NCI-H510A (cell line): ENCODE measurements around the gene CHRD.
"Not testable (repeated sequence)": the region's sequence is repeated elsewhere in the genome, so short reads cannot be mapped to it uniquely, and the experiment has no call there.

Experiments
- DNase-seq: peaks from one replicate; lab custom pipeline; 2025; lab: John Stamatoyannopoulos, UW

The CHRD gene

DNA sequence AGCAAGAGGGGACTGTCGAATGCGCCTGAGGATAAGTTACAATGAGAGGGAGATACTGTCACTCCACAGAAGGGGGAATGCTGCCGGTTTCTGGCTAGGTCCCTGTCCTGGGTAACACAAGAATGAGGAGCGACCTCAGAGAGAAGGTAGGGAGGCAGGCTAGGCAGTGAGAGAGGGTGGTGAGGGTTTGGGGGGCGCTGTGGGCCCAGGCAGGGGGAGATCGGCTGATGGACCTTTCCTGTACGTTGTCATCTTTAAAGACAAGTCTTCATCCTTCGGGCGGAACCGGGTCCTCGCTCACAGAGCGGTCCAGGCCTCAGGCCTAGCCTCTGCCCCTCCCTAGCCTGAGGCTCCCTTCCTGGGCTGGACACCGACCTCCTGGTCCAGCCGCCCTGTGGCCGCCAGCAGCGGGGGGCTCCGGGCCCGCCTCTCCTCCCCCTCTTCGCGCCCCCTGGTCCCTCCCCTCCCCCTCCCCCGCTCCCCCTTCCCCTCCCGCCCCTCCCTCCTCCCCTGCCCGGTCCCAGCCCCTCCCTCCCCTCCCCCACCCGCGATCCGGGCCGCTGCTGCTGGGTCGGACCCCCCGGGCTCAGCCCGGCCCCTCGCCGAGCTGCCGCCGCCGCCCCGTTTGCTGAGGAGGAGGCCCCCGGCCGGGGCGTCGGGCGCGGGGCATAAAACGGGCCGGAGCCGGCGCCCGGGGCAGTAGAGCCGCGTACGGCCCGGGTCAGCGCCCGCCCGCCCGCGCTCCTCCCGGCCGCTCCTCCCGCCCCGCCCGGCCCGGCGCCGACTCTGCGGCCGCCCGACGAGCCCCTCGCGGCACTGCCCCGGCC lies at the start of gene CHRD:
Gene CHRD, plus strand, starts transcription at position 697 of the 827 bp plus-strand sequence. CDS start 265 bp downstream, outside the sequence.
- DNase-seq, result no peak

DNA sequence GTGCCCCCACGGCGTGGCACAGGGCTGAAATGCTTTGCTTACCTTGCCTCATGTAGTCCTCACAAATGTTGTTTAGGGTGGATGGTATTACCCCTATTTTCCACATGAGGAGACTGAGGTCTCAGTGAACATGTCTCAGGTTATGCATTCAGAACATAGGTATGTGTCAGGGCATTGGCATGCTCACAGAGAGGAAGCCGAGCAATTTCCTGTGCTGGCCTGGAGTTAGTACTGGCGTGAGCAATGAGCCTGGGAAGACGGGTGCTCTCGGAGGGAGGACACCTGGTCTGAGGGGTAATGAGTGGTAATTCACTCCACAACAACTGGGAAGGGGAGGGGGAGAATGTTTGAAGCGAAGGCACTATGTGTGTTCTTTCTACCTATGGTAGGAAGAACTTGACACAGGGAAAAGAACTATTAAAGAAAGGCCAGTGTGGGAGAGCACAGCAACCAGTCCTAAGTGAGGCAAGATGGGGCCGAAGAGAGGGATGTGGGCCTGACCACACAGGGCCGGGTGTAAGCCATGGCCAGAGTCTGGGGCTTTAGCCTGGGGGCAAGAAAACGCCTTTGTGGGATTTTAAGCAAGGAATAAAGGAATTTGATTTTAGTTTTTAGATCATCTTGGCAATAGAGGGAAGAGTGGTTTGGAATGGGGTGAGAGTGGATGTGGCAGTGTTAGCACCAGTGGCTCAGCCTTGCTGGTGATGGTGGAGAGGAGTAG lies 47.3 kb upstream of the CHRD start:
- DNase-seq, result no peak

DNA sequence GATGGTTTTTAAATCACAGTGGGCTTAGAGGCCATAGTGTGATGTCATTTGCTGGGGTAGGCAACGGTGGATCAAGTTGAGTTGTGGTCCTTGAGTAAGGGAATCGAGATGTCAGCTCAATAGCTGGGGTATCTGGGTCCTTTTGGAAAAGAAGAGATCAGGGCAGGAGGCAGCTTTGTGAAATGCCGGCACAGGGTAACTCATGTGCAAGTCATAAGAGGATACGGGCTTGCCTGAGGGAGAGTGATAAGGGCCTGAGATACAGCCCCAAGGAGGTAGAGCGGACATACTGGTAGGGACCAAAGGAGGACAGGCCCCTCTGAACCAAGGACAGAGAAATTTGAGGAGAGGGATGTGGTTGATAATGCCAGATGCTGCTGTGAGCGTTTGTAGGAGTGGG lies 46.7 kb upstream of the CHRD start:
- no peak for DNase-seq

DNA sequence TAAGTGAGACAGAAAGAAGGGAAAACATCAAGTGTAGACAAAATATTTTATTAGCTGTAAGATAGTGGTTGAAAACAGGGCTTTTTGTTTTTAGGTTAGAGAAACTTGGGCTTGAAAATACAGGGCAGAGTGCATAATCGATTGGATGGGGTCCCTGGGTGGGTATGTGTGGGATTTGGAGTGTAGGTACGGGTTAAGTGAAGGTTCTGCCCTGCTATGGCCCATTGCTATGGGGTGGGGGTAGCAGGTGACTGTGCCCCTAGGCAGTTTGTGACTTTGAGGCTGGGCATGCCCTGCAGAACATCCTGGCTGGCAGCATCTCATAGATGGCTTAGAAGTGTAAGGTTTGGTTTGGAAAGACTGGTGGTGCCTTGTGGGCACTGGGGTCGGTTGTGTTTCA lies 46.2 kb upstream of the CHRD start:
- DNase-seq, result no peak

DNA sequence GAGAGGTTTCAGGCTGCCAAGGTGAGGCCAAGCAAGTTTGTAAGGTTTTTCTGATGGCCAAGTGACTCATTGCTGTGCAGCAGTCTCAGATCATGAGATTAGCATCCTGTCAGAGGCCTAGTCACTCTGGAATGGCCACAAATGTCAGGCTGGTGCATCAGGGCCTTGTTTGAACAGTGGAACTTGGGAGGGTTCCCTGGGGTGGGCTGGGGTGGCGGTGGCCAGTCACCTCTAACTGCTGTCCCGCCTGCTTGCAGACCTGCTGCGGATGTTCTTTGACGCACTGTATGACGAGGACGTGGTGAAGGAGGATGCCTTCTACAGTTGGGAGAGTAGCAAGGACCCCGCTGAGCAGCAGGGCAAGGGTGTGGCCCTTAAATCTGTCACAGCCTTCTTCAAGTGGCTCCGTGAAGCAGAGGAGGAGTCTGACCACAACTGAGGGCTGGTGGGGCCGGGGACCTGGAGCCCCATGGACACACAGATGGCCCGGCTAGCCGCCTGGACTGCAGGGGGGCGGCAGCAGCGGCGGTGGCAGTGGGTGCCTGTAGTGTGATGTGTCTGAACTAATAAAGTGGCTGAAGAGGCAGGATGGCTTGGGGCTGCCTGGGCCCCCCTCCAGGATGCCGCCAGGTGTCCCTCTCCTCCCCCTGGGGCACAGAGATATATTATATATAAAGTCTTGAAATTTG lies 45.2 kb upstream of the CHRD start:
- no peak for DNase-seq

DNA sequence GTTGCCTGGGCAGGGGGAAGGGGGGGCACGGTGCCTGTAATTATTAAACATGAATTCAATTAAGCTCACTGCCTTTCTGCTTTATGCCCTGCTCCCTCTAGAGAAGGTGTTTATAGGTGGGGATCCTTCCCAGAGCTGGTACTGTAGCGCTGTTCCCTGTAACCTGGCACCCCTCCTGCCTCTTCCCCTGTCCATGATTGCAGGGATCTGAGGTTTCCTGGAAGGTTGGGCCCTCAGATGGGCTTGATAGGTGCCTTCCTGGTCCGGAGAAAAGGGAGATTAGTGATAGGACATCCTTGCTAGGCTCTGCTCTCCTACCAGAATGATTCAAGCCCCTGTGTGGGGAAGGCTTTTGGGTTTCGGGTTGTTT lies 44.6 kb upstream of the CHRD start:
- DNase-seq, result no peak

DNA sequence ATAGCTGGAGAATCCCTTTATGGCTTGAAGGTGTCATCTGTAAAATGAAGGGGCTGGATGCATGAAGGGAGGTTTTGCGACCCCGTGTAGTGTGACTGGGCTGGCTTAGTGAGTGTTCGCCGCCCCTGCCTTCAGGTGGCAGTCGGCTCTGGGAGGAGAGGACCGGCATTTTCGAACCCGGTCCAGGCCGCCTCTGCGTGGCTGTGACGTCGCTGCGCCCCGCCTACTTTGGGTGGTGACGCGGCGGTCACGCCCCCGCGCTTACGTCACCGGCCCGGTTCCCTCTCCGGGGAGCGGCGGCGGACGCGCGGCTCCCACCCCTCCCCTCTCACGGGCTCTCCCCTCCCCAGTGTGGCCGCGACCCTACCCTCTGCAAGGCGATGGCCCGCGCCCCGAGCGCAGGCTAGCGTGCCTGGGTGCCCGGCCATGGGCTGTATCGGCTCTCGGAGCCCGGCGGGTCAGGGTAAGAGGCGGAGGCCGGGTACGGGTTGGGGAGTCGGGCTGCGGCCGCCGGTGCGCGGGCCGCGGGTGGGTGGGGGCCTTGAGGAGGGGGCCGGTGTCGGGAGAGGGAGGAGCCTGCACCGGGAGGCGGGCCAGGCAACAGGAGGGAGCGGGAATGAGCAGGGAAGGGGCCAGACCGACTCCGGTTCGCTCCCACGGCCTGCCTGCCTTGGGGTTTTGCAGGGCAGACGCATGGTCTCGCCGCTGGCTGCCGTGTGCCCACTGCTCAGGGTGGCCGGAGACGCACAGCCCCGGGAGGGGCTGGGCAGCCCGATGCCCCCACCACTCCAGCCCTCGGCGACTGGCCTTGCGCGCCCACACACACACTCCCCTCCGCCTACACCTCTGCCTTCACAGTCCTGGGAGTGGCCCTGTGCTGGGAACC lies 44.0 kb upstream of the CHRD start:
- DNase-seq, result peak; percentile 56

DNA sequence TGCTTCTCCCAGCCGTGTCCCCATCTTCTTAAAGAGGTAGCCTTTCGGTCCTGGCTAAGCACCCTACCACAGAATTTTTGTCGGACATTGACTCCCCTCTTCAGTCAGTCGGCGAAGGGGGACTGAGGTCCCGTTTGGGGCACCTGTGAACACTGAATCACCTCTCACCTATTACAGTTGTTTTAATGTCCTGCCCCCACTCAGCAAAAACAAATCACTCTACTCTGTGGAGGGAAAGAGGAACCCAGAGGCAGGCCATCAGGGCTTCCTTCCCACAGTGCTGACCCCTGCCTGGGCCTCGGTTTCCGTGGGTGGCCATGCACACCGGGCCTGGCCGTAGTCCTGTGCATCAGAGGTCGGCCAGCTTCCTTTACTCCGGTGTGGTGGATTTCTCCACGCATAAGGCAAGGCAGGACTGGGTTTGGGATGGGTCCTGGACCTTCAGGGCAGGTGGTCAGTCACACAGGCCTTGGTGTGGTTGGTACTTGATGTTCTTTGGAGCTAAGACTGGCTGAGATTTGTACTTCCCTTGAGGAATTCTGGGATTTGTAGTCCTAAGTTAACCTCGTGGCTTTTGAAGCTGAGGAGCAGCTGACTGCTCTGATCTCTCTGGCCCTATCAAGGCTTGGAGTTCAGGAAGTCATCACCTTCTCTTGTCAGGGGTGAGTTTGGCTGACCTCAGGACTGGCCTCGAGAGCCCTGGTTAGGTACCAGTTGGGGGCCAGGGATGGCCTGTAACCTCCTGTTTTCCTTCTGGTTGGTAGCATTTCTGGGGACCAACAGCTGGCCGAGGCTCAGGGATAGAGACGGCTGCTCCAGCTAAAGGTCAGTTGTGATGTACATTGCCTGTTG lies 43.1 kb upstream of the CHRD start:
- DNase-seq, result peak; percentile 17

DNA sequence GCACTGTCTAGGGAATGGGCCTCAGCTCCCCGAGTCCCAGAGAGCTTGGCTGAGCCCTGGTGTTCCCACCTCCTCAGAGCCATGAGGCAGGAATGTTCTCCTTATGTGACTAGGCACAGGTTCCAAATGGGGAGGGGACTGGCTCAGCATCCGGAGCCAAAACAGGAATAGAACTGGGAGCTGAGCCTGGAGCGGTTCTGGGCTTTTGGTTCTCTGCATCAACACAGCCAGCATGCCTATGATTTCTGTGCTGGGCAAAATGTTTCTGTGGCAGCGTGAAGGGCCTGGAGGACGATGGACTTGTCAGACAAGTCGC lies 42.5 kb upstream of the CHRD start, which contains the start of gene FAM131A:
Gene FAM131A, plus strand, starts transcription at position 202 of the 316 bp plus-strand sequence. Its CDS starts 31 bp downstream, at position 233.
- no peak for DNase-seq

DNA sequence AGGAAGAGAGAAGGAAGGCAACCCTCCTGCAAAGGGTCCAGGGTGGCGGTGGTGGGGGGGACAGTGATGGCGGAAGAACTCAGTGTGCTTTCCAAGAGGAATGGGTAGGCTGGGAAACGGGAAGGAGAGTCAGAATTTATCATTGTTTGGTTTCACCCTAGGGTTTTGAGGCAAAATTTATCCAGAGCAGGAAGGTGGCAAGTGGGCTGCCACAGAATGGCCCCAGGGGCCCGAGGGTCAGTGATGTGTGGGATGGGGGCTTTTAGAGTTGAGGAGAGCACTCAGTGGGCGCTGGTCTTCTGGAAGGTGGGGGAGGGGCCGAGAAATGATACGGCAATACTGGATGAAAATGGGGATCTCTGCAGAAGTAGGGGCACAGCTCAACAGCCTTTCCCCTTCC lies 41.9 kb upstream of the CHRD start:
- DNase-seq, result no peak

DNA sequence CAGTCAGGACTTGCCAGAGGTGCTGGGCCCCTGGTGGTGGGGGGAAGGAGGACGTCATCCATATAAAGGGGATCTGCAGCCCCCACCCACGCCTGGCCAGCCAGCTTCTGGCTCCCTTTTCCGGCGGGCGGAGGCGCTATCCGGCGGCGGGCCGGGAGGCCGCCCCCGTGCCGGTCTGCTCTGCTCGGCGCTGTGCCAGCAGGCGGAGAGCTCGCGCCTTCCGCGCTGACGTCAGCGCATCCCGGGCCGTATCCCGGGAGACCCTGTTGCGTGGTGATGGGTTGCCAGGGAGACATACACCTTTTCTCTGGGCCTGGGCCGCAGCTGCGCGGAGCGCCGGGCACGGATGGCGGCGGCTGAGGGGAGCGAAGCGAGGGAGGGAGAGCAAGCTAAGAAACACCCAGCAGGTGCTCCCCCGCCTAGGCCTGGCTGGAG lies 41.3 kb upstream of the CHRD start:
- peak; percentile 91 for DNase-seq

DNA sequence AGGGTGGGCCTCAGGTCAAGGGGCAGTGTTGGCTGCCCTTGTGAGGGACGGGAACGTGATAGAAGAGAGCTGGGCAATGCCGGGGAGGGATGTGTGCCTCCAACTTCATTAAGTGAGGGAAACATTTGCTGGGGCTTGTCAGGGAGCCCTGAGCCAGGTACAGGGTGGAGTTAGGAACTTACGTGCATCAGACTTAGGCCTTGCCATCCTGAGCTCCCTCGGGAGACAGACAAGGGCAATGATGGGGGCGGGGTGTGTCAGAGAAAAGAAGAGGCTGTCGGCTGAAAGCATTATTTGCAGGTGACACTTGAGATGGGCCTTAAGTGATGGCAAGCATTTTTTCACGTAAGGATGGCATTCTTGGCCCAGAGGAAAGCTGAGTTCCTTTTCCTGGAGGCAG lies 40.9 kb upstream of the CHRD start:
- peak; percentile 36 for DNase-seq

DNA sequence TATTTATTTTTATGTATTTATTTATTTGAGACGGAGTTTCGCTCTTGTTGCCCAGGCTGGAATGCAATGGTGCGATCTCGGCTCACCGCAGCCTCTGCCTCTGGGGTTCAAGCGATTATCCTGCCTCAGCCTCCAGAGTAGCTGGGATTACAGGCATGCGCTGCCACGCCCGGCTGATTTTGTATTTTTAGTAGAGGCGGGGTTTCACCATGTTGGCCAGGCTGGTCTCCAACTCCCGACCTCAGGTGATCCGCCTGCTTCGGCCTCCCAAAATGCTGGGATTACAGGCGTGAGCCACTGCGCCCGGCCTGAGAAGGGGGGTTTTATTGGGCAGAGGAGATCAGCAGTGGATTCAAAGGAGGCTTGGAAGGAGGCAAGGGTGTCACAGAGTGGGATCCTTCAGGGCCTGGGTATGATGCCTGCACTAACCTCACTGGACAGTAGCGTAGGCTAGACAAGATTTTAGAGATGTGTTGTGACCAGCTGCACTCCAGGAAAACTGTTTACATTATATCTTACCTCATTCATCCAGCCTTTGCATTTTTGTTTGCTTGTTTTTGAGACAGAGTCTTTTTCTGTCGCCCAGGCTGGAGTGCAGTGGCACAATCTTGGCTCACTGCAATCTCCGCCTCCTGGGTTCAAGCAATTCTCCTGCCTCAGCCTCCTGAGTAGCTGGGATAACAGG lies 40.3 kb upstream of the CHRD start:
- DNase-seq, result not testable (repeated sequence)

DNA sequence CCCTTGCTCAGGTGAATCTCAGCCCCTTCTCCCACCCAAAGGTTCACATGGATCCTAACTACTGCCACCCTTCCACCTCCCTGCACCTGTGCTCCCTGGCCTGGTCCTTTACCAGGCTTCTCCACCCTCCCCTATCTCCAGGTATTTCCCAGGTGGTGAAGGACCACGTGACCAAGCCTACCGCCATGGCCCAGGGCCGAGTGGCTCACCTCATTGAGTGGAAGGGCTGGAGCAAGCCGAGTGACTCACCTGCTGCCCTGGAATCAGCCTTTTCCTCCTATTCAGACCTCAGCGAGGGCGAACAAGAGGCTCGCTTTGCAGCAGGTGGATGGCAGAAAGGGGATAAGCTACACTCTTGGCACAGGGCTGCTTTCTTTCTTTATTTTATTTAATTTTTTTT lies 37.9 kb upstream of the CHRD start:
- peak; percentile 82 for DNase-seq

DNA sequence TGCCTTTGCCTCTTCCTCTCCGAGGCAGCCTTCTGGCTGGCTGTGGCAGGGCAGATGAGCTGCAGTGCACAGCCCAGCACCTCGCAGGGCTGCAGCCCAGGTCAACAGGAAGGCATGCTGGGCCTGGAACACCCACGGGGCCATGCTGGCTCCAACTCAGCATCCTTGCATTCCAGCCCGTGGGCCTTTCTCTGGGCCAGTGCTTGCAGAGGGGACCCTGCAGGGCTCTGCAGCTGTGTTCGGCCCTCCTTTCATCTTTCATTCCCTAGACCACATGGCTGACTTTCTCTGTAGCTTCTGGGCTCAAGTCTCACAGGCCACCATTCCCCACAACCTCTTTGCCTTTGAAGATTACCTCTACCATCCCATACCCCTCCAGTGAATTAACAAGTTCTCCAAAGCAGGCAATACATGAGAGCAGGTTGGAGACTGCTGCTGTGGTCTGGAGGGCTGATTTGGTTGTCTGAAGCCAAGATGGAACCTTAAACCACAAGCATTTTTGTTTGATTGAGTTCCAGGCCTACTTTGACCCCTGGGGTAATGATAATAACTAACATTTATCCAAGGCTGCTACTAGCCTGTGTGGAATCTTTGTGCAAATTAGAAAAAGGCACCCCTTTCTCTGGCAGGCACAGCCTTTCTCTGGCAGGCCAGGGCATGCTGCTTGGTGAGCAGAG lies 36.5 kb upstream of the CHRD start:
- DNase-seq, result no peak

DNA sequence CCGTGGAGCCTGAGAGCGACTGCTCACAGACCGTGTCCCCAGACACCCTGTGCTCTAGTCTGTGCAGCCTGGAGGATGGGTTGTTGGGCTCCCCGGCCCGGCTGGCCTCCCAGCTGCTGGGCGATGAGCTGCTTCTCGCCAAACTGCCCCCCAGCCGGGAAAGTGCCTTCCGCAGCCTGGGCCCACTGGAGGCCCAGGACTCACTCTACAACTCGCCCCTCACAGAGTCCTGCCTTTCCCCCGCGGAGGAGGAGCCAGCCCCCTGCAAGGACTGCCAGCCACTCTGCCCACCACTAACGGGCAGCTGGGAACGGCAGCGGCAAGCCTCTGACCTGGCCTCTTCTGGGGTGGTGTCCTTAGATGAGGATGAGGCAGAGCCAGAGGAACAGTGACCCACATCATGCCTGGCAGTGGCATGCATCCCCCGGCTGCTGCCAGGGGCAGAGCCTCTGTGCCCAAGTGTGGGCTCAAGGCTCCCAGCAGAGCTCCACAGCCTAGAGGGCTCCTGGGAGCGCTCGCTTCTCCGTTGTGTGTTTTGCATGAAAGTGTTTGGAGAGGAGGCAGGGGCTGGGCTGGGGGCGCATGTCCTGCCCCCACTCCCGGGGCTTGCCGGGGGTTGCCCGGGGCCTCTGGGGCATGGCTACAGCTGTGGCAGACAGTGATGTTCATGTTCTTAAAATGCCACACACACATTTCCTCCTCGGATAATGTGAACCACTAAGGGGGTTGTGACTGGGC lies 35.1 kb upstream of the CHRD start:
- no peak for DNase-seq

DNA sequence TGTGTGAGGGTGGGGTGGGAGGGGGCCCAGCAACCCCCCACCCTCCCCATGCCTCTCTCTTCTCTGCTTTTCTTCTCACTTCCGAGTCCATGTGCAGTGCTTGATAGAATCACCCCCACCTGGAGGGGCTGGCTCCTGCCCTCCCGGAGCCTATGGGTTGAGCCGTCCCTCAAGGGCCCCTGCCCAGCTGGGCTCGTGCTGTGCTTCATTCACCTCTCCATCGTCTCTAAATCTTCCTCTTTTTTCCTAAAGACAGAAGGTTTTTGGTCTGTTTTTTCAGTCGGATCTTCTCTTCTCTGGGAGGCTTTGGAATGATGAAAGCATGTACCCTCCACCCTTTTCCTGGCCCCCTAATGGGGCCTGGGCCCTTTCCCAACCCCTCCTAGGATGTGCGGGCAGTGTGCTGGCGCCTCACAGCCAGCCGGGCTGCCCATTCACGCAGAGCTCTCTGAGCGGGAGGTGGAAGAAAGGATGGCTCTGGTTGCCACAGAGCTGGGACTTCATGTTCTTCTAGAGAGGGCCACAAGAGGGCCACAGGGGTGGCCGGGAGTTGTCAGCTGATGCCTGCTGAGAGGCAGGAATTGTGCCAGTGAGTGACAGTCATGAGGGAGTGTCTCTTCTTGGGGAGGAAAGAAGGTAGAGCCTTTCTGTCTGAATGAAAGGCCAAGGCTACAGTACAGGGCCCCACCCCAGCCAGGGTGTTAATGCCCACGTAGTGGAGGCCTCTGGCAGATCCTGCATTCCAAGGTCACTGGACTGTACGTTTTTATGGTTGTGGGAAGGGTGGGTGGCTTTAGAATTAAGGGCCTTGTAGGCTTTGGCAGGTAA lies 34.3 kb upstream of the CHRD start:
- DNase-seq, result peak; percentile 64
